Caco-2 (cell line): ENCODE data around the gene TIPRL. TPM values are rescaled to one million over a fixed set of nuclear protein-coding genes. Genes with fewer than 3 reads are reported as not detected.

Experiments used
- BruUV-seq: library from RNA; stranded (reverse); fragments of 400-500 nt; replicated peaks from 2 replicates; lab custom pipeline; 2021; lab: Mats Ljungman, UMichigan
- CTCF ChIA-PET: fragments of 300-600 bp; sonication (Branson Sonifier 250); formaldehyde crosslinking; loops from one replicate; lab custom pipeline; 2022; ENCODE audit warnings: antibody characterized with exemption; lab: Charles Lee
- POLR2A ChIA-PET: fragments of 300-600 bp; sonication (Branson Sonifier 250); formaldehyde crosslinking; loops from one replicate; lab custom pipeline; 2022; ENCODE audit warnings: antibody characterized with exemption; lab: Charles Lee
- DNase-seq, 2 experiments: peaks; one replicate each; pipeline versions ENCODE4 v3.0.0 to v3.0.0-alpha.2; 2020 to 2022
- H3K27me3 ChIP-seq: replicated peaks from 2 replicates; pipeline ENCODE4 v1.6.0; 2011; ENCODE audit warnings: low read length; ENCODE audit not compliant: control insufficient read depth, insufficient read depth
- H3K36me3 ChIP-seq: 2 replicates; pipeline ENCODE4 v1.5.1; 2011; ENCODE audit warnings: low read length; ENCODE audit not compliant: control insufficient read depth, insufficient read depth
- H3K4me1 ChIP-seq: fragments of 250-450 bp; sonication (Bioruptor Pico); 2 replicates; pipeline ENCODE4 v1.5.1; 2020; ENCODE audit warnings: mild to moderate bottlenecking
- H3K4me3 ChIP-seq: 2 replicates; pipeline ENCODE4 v1.5.1; 2011; ENCODE audit warnings: low read depth, mild to moderate bottlenecking, control low read depth, low read length
- H3K9me3 ChIP-seq: fragments of 250-450 bp; sonication (Bioruptor Pico); 2 replicates; pipeline ENCODE4 v1.5.1; 2020; ENCODE audit warnings: mild to moderate bottlenecking, moderate library complexity
- H3K27ac Mint-ChIP-seq: one replicate; pipeline ENCODE4 v1.8.0; 2022; ENCODE audit warnings: mixed read lengths; ENCODE audit not compliant: unreplicated experiment
- H3K27me3 Mint-ChIP-seq: one replicate; pipeline ENCODE4 v1.8.0; 2022; ENCODE audit warnings: mixed read lengths; ENCODE audit not compliant: insufficient read depth, unreplicated experiment
- H3K36me3 Mint-ChIP-seq: one replicate; pipeline ENCODE4 v1.8.0; 2022; ENCODE audit warnings: mild to moderate bottlenecking, mixed read lengths; ENCODE audit not compliant: insufficient read depth, unreplicated experiment
- H3K4me1 Mint-ChIP-seq: one replicate; pipeline ENCODE4 v1.8.0; 2022; ENCODE audit warnings: low read depth, mixed read lengths; ENCODE audit not compliant: unreplicated experiment
- H3K4me3 Mint-ChIP-seq: one replicate; pipeline ENCODE4 v1.8.0; 2022; ENCODE audit warnings: mild to moderate bottlenecking, moderate library complexity, mixed read lengths; ENCODE audit not compliant: unreplicated experiment
- H3K9me3 Mint-ChIP-seq: one replicate; pipeline ENCODE4 v1.8.0; 2022; ENCODE audit warnings: mixed read lengths; ENCODE audit not compliant: unreplicated experiment
- CTCF ChIP-seq, 2 experiments: fragments of 200-600 bp in 1 of 2; IDR thresholded peaks; 1 replicate in 1 of 2; 2 replicates in 1 of 2; pipeline versions ENCODE4 v1.5.1 to v1.8.0; 2011 to 2022; ENCODE audit warnings: antibody characterized with exemption in 1 of 2, control low read depth in 1 of 2, inconsistent platforms in 1 of 2, low read depth in 1 of 2, low read length in 1 of 2, mild to moderate bottlenecking in 1 of 2, moderate library complexity in 1 of 2; ENCODE audit not compliant: insufficient read depth in 1 of 2, severe bottlenecking in 1 of 2, unreplicated experiment in 1 of 2
- intact Hi-C: fragments of 100-400 bp; cut with micrococcal nuclease; formaldehyde crosslinking; loops from one replicate; pipeline ENCODE4 v1.10.0; 2022; ENCODE audit not compliant: unreplicated experiment
- total RNA-seq: library from RNA; stranded (reverse); gene quantifications from 2 replicates; pipeline ENCODE4 v1.2.3, GENCODE V29; 2022

Gene TIPRL
- total RNA-seq, 1 experiment from 2014 or later, result 38.1 TPM

DNA sequence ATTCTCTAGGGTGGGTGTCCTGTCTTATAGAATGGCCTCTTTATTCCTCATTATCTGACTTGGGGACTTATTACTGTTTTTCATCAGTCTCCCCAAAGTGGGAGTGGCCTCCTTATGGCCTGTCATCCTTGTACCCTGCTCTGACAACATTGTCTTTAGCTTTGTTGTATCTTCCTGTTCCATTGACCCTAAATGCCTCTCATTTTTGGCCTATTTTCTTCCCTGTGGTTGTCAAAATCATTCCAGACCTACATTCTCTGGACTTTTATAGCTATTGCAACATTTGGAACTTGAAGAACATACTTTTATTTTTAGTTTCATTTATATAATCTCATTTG lies 56.8 kb downstream of the TIPRL start:
- Mint-ChIP-seq H3K4me1 (peaks cover 38% of the 10 kb centered on the region), H3K4me3 (no peak overlapping the region), H3K36me3 (peaks cover 63% of the 10 kb centered on the region), H3K9me3 (no peaks in the 10 kb centered on the region), H3K27me3 (no peaks in the 10 kb centered on the region), H3K27ac (peak overlapping the region; percentile 44)
- no peak for DNase-seq
- peaks cover 31% of the 10 kb centered on the region for H3K4me1 ChIP-seq
- no peak overlapping the region for H3K4me3 ChIP-seq
- no peaks in the 10 kb centered on the region for H3K27me3 ChIP-seq
- intact Hi-C loops, result loop anchor here (1.0 to 2.0 kb wide), 4 partner anchors 19 to 87 kb away; partner anchors contain the start of gene TIPRL
- peaks cover 3% of the 10 kb centered on the region; the same call in 1 of the 2 replicates for H3K36me3 ChIP-seq
- no peak for TF ChIP-seq CTCF (IDR thresholded peaks at IDR 0.05; ENCODE audit: insufficient read depth in 1 of 2, low read depth in 1 of 2, low read length in 1 of 2, severe bottlenecking in 1 of 2, unreplicated experiment in 1 of 2)
- no TSS peak for BruUV-seq
- no peaks in the 10 kb centered on the region for H3K9me3 ChIP-seq
- ChIA-PET POLR2A (interaction anchor here (1.6 to 1.8 kb wide), 2 partner anchors 10 to 86 kb away, joined by 5 to 7 read pairs; partner anchors contain the start of gene SFT2D2), CTCF (interaction anchor here (0.6 to 2.7 kb wide), 14 partner anchors 9 to 368 kb away, joined by 3 to 48 read pairs (median 4); partner anchors contain the start of gene SFT2D2)

- intact Hi-C loops, result loop anchor here (1.0 to 2.0 kb wide), 4 partner anchors 19 to 86 kb away; partner anchors contain the start of gene TIPRL
- H3K27ac Mint-ChIP-seq, result peak overlapping the region; percentile 44
- H3K4me1 ChIP-seq, result peaks cover 27% of the 10 kb centered on the region
- peaks cover 3% of the 10 kb centered on the region; the same call in 1 of the 2 replicates for H3K36me3 ChIP-seq
- BruUV-seq, result no TSS peak
- DNase-seq, result peak in 1 of 2 experiments; percentile 13
- TF ChIP-seq CTCF (IDR thresholded peaks at IDR 0.05; ENCODE audit: insufficient read depth in 1 of 2, low read depth in 1 of 2, low read length in 1 of 2, severe bottlenecking in 1 of 2, unreplicated experiment in 1 of 2), result no peak
- no peaks in the 10 kb centered on the region for H3K27me3 Mint-ChIP-seq
- peaks cover 38% of the 10 kb centered on the region for H3K4me1 Mint-ChIP-seq
- H3K27me3 ChIP-seq, result no peaks in the 10 kb centered on the region
- peaks cover 68% of the 10 kb centered on the region for H3K36me3 Mint-ChIP-seq
- H3K9me3 Mint-ChIP-seq, result no peaks in the 10 kb centered on the region
- no peak overlapping the region for H3K4me3 Mint-ChIP-seq
- ChIA-PET POLR2A (interaction anchor here (0.6 to 1.8 kb wide), 3 partner anchors 10 to 303 kb away, joined by 3 to 7 read pairs (median 5); partner anchors contain the start of gene SFT2D2), CTCF (interaction anchor here (0.6 to 2.7 kb wide), 14 partner anchors 10 to 367 kb away, joined by 3 to 48 read pairs (median 4); partner anchors contain the start of gene SFT2D2)
- H3K4me3 ChIP-seq, result no peak overlapping the region
- H3K9me3 ChIP-seq, result no peaks in the 10 kb centered on the region
Measured at GRCh38 chr1:168235937-168236336, 57.2 kb downstream of the TIPRL start.

DNA sequence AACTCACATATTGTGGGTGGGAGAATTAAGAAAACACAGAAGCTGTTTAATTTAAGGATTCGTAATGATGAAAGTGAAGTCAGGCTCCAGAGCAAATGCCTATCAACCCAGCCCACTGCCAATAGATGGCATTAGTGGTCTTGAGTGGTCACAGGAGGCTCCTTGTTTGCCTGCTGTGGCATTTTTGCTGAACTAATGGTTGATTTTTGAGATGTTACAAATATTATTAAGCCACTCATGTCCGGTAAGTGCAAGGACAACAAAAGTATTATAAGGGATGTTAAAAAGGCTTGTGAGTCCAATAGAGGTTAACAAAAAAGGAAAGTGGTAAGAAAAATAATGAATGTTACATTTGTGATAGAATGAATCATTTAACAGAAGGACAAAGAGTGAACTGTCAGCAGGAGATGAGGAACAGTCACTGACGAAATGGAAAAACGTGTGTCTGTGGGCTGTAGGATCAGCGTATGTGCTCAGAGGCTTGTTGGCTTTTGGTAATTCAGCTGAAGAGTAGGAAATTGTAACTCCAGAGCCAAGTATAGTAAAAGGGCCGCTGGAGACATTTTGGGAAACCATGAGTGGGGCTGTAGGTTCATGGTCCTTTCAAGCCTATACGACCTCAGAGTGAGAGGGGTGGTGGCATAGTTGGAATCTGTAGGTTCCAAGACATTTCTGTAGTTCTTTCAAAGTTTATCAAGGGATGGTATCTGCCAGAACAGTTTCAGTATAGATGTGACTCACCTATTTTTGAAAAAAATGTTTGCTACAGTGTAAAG lies 58.3 kb downstream of the TIPRL start:
- Histone ChIP-seq H3K9me3 (no peaks in the 10 kb centered on the region), H3K36me3 (peaks cover 3% of the 10 kb centered on the region), H3K27me3 (no peaks in the 10 kb centered on the region), H3K4me1 (peaks cover 27% of the 10 kb centered on the region), H3K4me3 (no peak overlapping the region)
- Mint-ChIP-seq H3K27ac (peak overlapping the region; percentile 9), H3K9me3 (no peaks in the 10 kb centered on the region), H3K36me3 (peaks cover 74% of the 10 kb centered on the region), H3K4me3 (no peak overlapping the region), H3K4me1 (peaks cover 38% of the 10 kb centered on the region), H3K27me3 (no peaks in the 10 kb centered on the region)
- no peak for DNase-seq
- intact Hi-C loops, result no loop called here
- no TSS peak for BruUV-seq
- ChIA-PET POLR2A (no interaction called here), CTCF (interaction anchor here (2.7 kb wide), 1 partner anchor 84 kb away, joined by 48 read pairs; no protein-coding TSS in a partner anchor)
- no peak for TF ChIP-seq CTCF (IDR thresholded peaks at IDR 0.05; ENCODE audit: insufficient read depth in 1 of 2, low read depth in 1 of 2, low read length in 1 of 2, severe bottlenecking in 1 of 2, unreplicated experiment in 1 of 2)
